Osteocyte (in vitro differentiated cells): ENCODE measurements around the gene TBL1X. TPM values are rescaled to one million over a fixed set of nuclear protein-coding genes. Genes with fewer than 3 reads are reported as not detected.

Experiments
- DNase-seq: peaks from one replicate; pipeline ENCODE4 v3.0.0; 2021; ENCODE audit warnings: mixed read lengths; ENCODE audit not compliant: unreplicated experiment; ENCODE audit errors: extremely low spot score
- H3K27ac Mint-ChIP-seq: one replicate; pipeline ENCODE4 v1.8.0; 2021; ENCODE audit warnings: mild to moderate bottlenecking, mixed read lengths; ENCODE audit not compliant: unreplicated experiment
- H3K27me3 Mint-ChIP-seq: one replicate; pipeline ENCODE4 v1.8.0; 2021; ENCODE audit warnings: mixed read lengths; ENCODE audit not compliant: unreplicated experiment
- H3K36me3 Mint-ChIP-seq: one replicate; pipeline ENCODE4 v1.8.0; 2021; ENCODE audit warnings: mixed read lengths; ENCODE audit not compliant: unreplicated experiment
- H3K4me1 Mint-ChIP-seq: one replicate; pipeline ENCODE4 v1.8.0; 2021; ENCODE audit warnings: mixed read lengths; ENCODE audit not compliant: unreplicated experiment
- H3K4me3 Mint-ChIP-seq: one replicate; pipeline ENCODE4 v1.8.0; 2021; ENCODE audit warnings: mild to moderate bottlenecking, moderate library complexity, mixed read lengths; ENCODE audit not compliant: unreplicated experiment
- H3K9me3 Mint-ChIP-seq: one replicate; pipeline ENCODE4 v1.8.0; 2021; ENCODE audit warnings: mixed read lengths; ENCODE audit not compliant: unreplicated experiment
- CTCF ChIP-seq: fragments of 200-600 bp; sonication (generic); IDR thresholded peaks from 2 replicates; pipeline ENCODE4 v1.5.0; 2021; ENCODE audit warnings: antibody characterized with exemption, mild to moderate bottlenecking, moderate library complexity
- total RNA-seq: library from RNA; stranded (reverse); gene quantifications from 2 replicates; pipeline ENCODE4 v1.2.1, GENCODE V29; 2021

TBL1X gene
- total RNA-seq, 1 donor from 2014 or later = 35.3 TPM

GRCh38 chrX:9525511-9526248 is 60.8 kb downstream of the TBL1X start:
- no peak for DNase-seq
- TF ChIP-seq CTCF = no peak
- Mint-ChIP-seq H3K9me3 (no peaks in the 10 kb centered on the region), H3K36me3 (no peaks in the 10 kb centered on the region), H3K27ac (peak overlapping the region; percentile 48), H3K27me3 (no peaks in the 10 kb centered on the region), H3K4me3 (peak overlapping the region; percentile 16), H3K4me1 (peaks cover 35% of the 10 kb centered on the region)

- Mint-ChIP-seq H3K27ac (no peak overlapping the region), H3K4me3 (no peak overlapping the region), H3K27me3 (no peaks in the 10 kb centered on the region), H3K9me3 (no peaks in the 10 kb centered on the region), H3K36me3 (no peaks in the 10 kb centered on the region), H3K4me1 (peaks cover 42% of the 10 kb centered on the region)
- no peak for DNase-seq
- TF ChIP-seq CTCF = no peak
Measured at GRCh38 chrX:9526965-9527364, 62.1 kb downstream of the TBL1X start.

- Mint-ChIP-seq H3K4me3 (no peak overlapping the region), H3K27ac (no peak overlapping the region), H3K36me3 (no peaks in the 10 kb centered on the region), H3K9me3 (no peaks in the 10 kb centered on the region), H3K4me1 (peaks cover 46% of the 10 kb centered on the region), H3K27me3 (no peaks in the 10 kb centered on the region)
- TF ChIP-seq CTCF = no peak
- DNase-seq = no peak
Measured at GRCh38 chrX:9528498-9528897, 63.6 kb downstream of the TBL1X start.

- H3K4me3 Mint-ChIP-seq = no peak overlapping the region
Measured at GRCh38 chrX:9529223-9529622, 64.4 kb downstream of the TBL1X start.

More at GRCh38 chrX:9529223-9529622, 64.4 kb downstream of the TBL1X start:
- Mint-ChIP-seq H3K27ac (no peak overlapping the region), H3K36me3 (no peaks in the 10 kb centered on the region), H3K4me1 (peaks cover 51% of the 10 kb centered on the region), H3K9me3 (no peaks in the 10 kb centered on the region), H3K27me3 (no peaks in the 10 kb centered on the region)
- no peak for DNase-seq
- TF ChIP-seq CTCF = no peak
